ENCODE results near the gene KRT36. TPM values are rescaled to one million over a fixed set of nuclear protein-coding genes. Genes with fewer than 3 reads are reported as not detected.

KRT36 gene
- total and polyA plus RNA-seq, 2 donors (not counting 1 experiment from before 2014, with no cell fraction given): not detected

DNA sequence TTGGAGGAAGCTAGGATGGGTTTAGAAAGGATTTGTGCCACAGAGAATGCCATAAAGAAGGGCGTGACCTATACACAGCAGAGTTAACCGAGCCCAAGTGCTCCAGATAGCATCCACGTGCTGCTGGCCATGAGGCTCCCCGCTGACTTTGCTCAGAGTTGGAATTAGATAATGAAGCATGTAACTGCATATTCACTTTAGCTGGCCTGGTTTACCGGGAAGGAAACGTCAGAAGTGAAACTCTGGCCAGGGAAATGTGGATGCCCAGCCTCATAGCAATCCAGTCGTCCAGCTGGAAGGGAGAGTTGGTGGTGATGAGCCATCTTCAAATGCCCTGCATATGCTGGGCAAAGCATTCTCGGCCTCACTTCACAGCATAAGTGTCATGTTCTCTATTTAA, 14.8 kb downstream of the KRT36 start:
- H3K9me3 Mint-ChIP-seq (ENCODE audit: insufficient read depth): peaks cover 2% of the 10 kb centered on the region
- H3K4me1 ChIP-seq (ENCODE audit: control insufficient read depth in 2 of 2, insufficient read depth in 2 of 2, low read length in 2 of 2): peaks cover 2 to 4% of the 10 kb centered on the region in 2 donors
- no peak overlapping the region for H3K27ac ChIP-seq (ENCODE audit: low read length in 2 of 2)
- no peak overlapping the region for H3K4me2 ChIP-seq (replicated peaks; ENCODE audit: low read depth, low read length, poor library complexity, severe bottlenecking)
- CTCF ChIA-PET: no interaction called here
- no peak overlapping the region for H3K27ac Mint-ChIP-seq
- TF ChIP-seq CTCF (IDR thresholded peaks at IDR 0.05) (no peak), EZH2 (IDR thresholded peaks at IDR 0.05; ENCODE audit: borderline replicate concordance, insufficient read depth, low read depth, low read length, poor library complexity, severe bottlenecking) (no peak)
- H3K9me3 ChIP-seq (ENCODE audit: control extremely low read depth in 1 of 3, control insufficient read depth in 2 of 3, insufficient read depth in 1 of 3, low read length in 2 of 3): no peaks in the 10 kb centered on the region
- POLR2A ChIA-PET: no interaction called here
- no peaks in the 10 kb centered on the region for H3K27me3 ChIP-seq (replicated peaks in 1 of 4; ENCODE audit: control extremely low read depth in 1 of 4, control insufficient read depth in 3 of 4, insufficient read depth in 4 of 4, low read length in 3 of 4)
- no peaks in the 10 kb centered on the region for H3K36me3 ChIP-seq (replicated peaks in 1 of 2; ENCODE audit: control extremely low read depth in 1 of 2, control insufficient read depth in 1 of 2, extremely low read depth in 1 of 2, insufficient read depth in 2 of 2, low read length in 1 of 2)
- no peak for DNase-seq
- no peaks in the 10 kb centered on the region for H4K20me1 ChIP-seq (ENCODE audit: control insufficient read depth, insufficient read depth, low read length, poor library complexity, severe bottlenecking)
- H3K4me3 ChIP-seq (ENCODE audit: control extremely low read depth in 1 of 5, extremely low read depth in 1 of 5, insufficient read depth in 1 of 5, low read depth in 2 of 5, low read length in 4 of 5): no peak overlapping the region
- 68% methylated on average over 6 of the region's 8 CpGs for WGBS (ENCODE audit: insufficient coverage)
- peaks cover under 1% of the 10 kb centered on the region for H3K4me1 Mint-ChIP-seq
- H3K79me2 ChIP-seq (ENCODE audit: control insufficient read depth, insufficient read depth, low read length): no peaks in the 10 kb centered on the region
- H3K9ac ChIP-seq (ENCODE audit: low read length): no peak overlapping the region
- no peak for ATAC-seq (ENCODE audit: low read depth)
- no peak overlapping the region for H3K4me3 Mint-ChIP-seq
- H2AFZ ChIP-seq (ENCODE audit: insufficient read depth, low read depth, low read length, poor library complexity, severe bottlenecking): no peak overlapping the region
- intact Hi-C loops (cut with micrococcal nuclease): no loop called here
- peaks cover 7% of the 10 kb centered on the region for H3K27me3 Mint-ChIP-seq

DNA sequence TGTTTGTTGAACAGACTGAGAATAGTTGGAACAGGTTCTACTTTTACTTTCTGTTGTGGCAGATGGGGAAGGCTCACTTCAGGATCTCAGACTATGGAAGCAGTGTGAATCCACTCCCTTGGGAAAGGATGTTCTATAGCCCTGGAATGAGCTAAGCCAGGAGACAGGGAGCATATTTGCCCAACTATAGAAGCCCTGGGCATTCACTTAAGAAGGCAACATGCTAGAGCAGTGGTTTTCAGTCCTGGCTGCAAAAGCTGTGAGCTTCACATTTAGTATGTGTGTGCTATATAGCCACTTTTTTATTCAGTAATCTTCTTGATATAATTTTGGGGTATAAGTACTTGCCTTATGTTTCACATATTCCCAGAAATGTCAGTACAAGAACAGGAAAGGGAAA, 21.4 kb downstream of the KRT36 start:
- Histone ChIP-seq H3K27ac (ENCODE audit: low read length in 2 of 2) (no peak overlapping the region), H3K27me3 (replicated peaks in 1 of 4; ENCODE audit: control extremely low read depth in 1 of 4, control insufficient read depth in 3 of 4, insufficient read depth in 4 of 4, low read length in 3 of 4) (peaks cover 0 to 6% (median 2%) of the 10 kb centered on the region in 4 experiments), H3K9me3 (ENCODE audit: control extremely low read depth in 1 of 3, control insufficient read depth in 2 of 3, insufficient read depth in 1 of 3, low read length in 2 of 3) (peaks cover 0 to 12% (median 0%) of the 10 kb centered on the region in 3 donors), H3K4me3 (ENCODE audit: control extremely low read depth in 1 of 5, extremely low read depth in 1 of 5, insufficient read depth in 1 of 5, low read depth in 2 of 5, low read length in 4 of 5) (no peak overlapping the region), H4K20me1 (ENCODE audit: control insufficient read depth, insufficient read depth, low read length, poor library complexity, severe bottlenecking) (no peaks in the 10 kb centered on the region), H3K9ac (ENCODE audit: low read length) (no peak overlapping the region), H2AFZ (ENCODE audit: insufficient read depth, low read depth, low read length, poor library complexity, severe bottlenecking) (no peak overlapping the region), H3K4me1 (ENCODE audit: control insufficient read depth in 2 of 2, insufficient read depth in 2 of 2, low read length in 2 of 2) (no peaks in the 10 kb centered on the region), H3K36me3 (replicated peaks in 1 of 2; ENCODE audit: control extremely low read depth in 1 of 2, control insufficient read depth in 1 of 2, extremely low read depth in 1 of 2, insufficient read depth in 2 of 2, low read length in 1 of 2) (no peaks in the 10 kb centered on the region), H3K79me2 (ENCODE audit: control insufficient read depth, insufficient read depth, low read length) (no peaks in the 10 kb centered on the region), H3K4me2 (replicated peaks; ENCODE audit: low read depth, low read length, poor library complexity, severe bottlenecking) (no peak overlapping the region)
- DNase-seq (no peak), ATAC-seq (ENCODE audit: low read depth) (no peak)
- H3K4me3 Mint-ChIP-seq: no peak overlapping the region
- no peaks in the 10 kb centered on the region for H3K4me1 Mint-ChIP-seq
- intact Hi-C loops (cut with micrococcal nuclease): no loop called here
- peaks cover 2% of the 10 kb centered on the region for H3K9me3 Mint-ChIP-seq (ENCODE audit: insufficient read depth)
- TF ChIP-seq CTCF (IDR thresholded peaks at IDR 0.05) (no peak), EZH2 (IDR thresholded peaks at IDR 0.05; ENCODE audit: borderline replicate concordance, insufficient read depth, low read depth, low read length, poor library complexity, severe bottlenecking) (no peak)
- ChIA-PET CTCF (no interaction called here), POLR2A (no interaction called here)
- peaks cover 36% of the 10 kb centered on the region for H3K27me3 Mint-ChIP-seq
- no peak overlapping the region for H3K27ac Mint-ChIP-seq
